ENCODE data around the gene TANGO6.

TANGO6 gene

DNA sequence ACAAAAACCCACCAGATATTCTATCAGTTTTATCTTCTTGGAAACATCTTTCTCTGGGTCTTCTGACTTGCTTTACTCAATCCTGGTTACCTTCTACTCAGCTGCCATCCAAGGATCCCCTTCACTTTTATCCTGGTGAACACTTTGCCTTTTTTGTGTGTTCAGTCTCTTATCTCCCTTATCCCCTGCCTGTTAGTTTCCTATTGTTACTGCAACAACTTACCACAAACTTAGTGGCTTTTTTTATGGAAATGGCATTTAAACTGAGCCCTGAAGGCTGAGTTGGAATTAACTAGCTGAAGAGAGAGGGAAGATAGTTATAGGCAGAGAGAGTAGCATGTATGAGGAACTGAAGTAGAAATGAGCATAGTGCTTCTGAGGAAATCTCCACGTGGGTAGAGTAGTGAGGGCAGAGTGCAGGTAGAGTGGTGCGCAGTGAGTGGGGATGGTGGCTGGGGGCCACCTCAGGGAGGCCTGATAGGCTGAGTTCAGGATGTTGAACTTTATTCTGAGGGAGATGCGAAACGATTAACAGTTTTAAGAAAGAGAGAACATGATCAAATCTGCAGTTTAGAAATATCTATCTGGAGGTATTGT is 26.3 kb downstream of the TANGO6 start:
- DNase-seq = peak; percentile 13

DNA sequence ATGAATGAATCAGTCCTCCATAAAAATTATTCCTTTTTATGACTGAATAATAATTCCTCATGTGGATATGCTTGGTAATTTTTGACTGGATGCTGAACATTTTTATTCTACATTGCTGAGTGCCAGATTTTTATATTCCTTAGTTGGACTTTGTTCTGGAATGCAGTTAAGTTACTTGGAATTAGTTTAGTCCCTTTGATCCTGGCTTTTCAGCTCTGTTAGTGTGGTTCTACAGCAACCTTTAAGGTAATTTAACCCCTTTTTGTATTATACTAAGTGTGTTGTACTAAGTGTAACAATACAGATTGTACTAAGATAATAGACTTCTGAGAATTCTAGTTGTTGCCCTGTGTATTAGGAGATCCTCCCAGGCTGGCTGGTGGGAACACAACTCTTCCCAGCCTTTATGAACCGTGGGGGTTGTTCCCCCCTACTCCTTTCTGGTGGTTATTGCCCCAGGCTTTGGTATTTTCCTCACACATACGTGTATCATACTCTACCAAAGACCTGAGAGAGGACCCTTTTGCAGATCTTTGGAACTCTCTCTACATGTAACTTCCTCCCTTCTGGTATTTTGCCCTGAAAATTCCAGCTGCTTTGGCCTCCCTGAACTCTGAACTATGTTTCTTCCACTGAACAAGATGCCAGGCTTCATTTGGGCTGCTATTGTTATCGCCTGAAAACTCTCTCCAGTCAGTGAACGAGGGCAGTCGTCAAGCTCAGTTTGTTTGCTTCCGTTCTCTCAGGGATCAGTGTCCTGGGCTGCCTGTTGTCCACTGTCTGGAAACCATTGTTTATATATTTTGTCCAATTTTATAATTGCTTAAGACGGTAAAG is 30.5 kb downstream of the TANGO6 start:
- no peak for DNase-seq

DNA sequence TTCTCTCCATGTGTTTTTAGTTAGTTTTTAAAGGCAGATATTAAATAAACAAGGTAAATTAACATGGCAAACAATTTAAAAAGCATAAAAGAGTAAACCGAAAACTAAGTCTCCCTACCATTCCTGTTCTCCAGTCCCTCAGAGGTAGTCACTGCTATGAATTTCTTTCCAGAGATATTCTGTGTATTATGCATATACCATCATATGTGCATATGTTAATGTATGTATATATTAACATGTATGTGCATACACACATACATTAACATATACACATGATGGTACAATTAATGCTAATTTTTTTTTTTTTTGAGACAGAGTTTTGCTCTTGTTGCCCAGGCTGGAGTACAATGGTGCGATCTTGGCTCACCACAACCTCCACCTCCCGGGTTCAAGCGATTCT is 32.5 kb downstream of the TANGO6 start:
- DNase-seq = no peak

DNA sequence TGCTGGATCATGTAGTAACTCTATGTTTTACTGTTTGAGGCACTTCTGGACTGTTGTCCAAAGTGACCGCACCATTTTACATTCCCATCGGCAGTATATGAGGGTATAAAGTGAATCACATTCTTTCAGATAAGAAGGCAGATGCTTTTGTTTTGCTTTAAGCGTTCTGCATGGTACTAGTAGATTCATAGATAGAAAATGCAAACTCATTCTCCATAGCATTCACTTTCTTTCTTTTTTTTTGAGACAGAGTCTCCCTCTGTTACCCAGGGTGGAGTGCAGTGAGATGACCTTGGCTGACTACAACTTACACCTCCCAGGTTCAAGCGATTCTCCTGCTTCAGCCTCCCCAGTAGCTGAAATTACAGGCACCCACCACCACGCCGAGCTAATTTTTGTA is 40.4 kb downstream of the TANGO6 start:
- DNase-seq = no peak

DNA sequence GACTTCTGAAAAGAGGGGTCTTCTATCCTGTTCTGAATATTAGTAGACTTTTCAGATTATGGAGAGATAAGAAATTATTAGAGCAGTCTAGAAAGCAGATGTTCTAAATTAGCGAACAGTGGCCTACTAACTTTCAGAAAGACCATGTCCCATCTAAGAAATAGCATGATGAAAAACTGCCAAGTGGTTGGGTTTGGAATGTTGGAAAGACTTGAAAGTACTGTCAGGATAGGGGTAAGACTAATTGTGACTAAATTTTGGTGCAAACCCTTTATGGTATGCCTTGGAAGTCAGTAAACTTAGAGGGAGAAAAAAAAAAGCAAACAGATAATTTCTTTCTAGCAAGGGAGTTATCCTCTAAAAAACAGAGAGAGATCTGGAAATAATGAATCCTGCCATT is 41.1 kb downstream of the TANGO6 start:
- no peak for DNase-seq

DNA sequence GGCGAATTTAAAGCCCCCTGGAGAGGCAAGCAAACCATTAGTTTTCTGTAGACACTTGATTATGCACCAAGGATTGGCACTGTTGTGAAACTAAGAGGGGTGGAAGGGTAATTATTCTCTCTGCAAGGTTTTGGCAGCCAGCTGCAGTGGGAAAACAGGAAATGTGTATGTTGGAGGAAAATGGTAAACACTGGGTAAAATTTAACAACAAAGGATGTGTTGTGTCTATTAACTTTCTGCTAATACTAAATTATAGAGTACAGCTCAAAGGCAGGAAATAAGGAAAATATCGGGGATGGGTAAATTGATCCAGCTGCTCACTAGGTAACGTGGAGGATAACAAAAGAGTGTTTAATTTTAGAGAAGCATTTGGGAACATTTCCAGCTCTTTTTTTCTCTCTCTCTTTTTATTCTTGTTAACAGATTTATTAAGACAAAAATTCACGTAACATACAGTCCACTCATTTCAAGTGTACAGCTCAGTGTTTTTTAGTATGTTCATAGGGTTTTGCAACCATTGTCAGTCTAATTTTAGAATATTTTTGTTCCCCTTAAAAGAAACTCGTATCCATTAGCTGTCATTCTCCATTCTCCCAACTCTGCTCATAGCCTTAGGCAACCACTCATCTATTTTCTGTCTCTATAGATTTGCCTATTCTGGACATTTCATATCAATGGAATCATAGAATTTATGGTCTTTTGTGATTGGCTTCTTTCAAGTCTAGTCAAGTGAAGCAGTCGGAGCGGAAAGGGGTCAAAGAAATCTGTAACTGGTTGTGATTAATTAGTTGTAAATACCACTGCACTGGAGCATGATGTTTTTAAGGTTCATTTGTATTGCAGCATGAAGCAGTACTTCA is 41.8 kb downstream of the TANGO6 start:
- no peak for DNase-seq

DNA sequence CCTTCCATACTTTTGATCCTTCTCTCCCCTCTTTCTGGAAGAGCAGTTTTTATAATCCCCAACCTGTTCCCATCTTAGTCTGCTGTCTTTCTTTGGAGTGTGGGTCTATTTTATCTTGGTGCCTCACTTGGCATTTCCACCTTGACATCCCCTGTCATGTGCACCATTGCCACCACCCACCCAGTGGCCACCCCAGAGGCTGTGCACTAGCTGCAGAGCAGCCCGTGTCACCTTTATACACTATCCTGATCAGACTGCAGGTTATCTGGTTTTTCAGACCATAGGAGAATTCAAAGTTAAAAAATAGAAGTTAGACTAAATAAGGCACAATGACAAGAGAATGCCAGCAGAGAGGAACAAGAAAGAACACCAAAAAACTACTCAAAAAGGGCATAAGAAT is 43.8 kb downstream of the TANGO6 start:
- DNase-seq = no peak

DNA sequence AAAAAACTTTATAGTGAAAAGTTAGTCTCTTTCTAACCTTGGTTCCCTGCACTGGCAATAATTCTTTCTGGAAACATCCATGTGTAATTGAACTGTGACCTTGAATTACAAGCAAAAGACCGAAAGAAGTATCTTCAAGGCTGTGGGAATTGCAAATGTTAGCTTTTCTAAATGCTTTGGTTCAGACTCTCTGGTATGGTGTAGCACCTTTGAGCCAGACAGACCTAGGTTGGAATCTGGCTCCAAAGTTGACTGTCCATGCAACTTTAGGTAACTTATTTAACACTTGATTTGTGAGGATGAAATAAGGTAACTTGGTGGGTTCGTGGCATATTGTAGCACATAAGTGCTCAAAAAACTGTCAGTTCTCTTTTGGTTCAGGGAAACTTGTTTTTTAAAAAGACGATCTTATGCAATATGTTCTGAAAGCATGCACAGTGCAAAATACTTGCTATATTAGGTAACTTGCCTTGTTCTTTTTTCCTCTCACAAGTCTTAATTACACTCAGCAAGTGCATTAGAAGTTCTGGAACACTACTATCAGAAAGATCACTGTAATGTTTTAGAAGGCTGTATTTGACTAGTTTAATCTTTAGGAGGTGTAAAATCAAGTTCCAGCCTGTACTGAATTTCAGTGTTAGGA is 46.3 kb downstream of the TANGO6 start:
- DNase-seq = no peak

DNA sequence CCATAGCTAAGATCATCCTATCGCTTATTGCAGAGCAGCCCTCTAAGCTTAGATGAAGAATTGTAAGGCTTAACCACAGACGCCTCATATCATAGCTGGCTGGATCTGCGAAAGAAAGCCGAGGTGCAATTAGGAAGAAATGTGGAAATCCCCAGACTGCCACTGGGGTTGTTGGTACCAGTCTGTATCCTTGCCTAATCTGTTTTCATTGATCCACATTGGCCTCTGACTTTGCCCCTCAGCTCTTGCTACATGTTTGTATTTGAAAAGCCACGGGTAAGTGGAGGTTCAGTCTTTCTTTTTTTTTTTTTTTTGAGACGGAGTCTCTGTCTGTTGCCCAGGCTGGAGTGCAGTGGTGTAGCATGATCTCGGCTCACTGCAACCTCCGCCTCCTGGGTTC is 48.9 kb downstream of the TANGO6 start:
- DNase-seq = no peak

DNA sequence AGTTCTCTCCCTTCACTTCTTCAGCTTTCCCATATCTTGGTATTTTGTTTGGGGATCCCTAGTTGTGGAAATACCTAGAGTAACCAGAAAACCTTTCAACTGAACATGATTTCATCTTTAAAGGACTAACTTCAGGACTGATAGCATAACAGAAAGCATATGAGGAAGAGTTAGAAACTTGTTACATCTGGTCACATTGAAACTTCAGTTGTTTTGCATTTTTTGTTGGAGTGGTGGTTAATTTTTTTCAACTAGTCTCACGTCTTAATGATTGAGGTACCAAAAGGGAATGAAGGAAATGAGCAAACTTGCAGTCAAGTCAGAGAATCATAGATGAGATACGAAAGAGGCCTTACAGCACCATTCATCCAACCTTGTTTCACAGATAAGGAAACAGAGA is 49.6 kb downstream of the TANGO6 start:
- DNase-seq = no peak

DNA sequence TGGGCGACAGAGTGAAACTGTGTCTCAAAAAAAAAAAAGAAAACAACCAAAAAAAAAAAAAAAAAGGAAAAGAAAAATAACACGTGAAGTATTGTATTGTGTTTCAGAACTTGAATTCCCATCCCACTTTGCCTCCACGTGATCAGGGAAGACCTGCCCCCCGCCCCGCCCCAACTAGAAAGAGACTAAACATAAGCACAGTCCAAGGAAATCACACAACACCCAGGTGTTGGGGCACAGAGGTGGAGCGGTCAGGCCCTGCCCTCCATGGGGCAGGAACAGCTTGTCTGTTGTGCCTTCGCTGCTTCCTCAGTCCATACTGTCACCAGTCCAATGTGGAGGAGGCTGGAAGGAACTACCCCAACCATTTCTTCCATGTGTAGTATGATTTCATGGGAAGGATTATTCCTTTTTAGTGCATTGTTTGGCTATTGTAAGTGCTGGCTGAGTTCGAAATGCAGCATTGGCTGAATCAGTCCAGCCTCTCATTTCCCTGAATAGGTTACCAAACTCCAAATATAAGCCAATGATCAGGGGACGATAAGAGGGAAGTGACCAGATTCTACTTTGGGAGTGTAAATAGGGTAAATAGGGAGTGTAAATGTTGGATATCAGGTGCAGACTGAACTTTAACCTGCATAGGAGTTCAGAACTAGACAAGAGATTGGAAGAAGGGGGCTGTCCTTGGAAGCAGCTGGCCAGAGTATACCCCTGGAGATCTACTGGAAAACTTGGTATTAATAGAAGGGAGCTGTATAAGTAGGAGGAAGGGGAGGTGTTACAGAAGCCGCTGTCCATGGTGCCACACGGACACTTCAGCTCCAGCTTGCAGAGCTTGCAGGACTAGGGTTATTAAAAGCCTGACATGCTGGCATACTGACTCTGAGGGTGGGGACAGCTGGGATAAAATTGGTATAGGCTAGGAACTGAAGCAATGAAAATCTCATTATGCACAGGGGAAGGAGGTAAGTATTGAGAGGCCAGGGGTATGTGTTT is 50.7 kb downstream of the TANGO6 start:
- peak; percentile 3 for DNase-seq

DNA sequence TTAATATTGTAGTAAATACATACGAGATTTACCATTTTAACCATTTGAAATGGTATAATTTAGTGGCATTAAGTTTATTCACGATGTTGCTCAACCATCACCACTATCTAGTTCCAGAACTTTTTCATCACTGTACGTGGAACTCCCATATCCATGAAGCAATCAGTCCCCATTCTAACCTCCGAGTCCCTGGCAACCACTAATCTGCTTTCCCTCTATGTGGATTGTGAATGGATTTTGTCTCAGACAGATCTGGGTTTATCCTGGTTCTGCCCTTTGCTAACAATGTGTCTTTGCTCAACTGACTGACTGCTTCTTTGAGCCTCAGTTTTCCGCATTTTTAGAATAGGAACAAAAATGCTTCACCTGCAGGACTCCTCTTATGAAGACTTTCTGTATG is 51.4 kb downstream of the TANGO6 start:
- no peak for DNase-seq

DNA sequence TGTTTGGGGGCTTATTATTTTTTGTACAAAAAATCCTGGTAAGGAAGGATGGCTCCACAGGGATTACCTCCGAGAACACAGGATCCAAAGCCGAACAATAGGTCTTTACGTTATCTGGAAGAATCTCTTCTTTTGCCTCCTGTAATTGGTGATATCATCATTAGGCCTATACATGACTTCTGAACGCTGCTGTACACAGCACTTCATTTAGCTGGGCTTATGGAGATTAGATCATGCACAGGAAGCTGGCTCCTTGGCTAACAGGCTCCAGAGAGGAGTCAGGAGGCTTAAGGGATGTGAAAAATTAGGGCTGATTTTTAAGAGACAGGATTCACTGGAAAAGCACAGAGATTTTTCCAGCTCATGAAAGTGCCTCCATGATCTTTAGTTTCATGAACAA is 54.7 kb downstream of the TANGO6 start:
- DNase-seq = no peak

DNA sequence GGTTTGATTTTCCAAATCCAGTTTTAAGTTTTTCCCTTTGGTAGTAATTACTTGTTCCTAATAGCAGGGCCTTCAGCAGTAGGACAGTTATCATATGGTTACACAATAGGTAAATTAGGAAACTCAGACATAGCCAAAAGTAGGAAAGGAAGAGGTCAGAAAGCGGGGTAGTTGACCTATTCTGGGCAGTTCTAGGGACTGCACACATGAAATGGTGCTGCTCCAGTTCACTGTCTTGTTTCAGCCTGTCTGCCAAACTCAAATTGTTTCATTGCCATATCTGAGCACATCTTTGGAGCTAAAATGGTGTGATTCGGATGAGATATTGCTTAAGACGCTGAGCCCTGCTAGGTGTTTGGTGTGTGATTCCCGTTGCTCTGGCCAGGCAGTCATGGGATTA is 56.7 kb downstream of the TANGO6 start:
- no peak for DNase-seq

DNA sequence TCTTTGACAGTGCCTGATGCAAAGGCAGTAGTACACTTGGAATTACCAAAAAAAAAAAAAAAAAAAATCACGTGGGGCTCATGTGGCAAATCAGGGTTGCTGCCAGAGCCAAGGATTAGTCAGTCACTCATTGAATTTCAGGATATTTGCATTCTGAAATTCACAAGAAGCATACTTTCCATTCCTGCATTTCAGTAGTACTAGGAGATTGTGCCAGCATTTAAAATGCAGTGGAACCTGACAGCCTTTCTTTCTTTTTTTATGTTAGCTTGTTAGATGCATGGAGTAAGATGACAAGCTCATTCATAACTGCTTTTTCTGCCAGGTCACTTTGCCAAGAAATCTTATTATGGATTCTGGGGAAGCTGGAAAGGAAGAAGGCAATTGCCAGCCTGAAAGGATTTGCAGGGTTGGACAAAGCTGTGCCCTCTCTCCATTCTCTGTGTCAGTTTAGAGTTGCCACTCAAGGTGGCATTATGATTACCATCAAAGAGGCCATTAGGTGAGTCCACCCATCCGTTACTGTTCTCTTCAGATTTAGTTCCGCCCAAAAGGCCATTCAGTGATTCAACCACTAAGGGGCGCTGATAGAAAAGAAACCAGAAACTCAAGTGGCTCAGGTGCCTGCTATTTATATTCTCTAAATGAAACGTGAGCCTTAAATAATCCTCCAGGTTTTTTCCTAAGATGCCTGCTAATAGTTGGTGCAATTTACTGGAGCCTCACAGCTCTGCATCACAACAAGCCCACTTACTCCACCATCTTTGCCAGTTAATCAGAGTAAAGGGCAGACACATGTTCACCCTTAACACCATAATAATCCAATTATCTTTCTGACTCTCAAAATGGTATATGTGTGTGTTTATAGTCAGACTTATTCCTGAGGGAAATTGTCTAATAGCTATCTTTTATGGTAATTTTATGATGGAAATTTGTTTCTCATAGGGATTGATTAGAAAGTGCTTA is 59.0 kb downstream of the TANGO6 start:
- peak; percentile 68 for DNase-seq

DNA sequence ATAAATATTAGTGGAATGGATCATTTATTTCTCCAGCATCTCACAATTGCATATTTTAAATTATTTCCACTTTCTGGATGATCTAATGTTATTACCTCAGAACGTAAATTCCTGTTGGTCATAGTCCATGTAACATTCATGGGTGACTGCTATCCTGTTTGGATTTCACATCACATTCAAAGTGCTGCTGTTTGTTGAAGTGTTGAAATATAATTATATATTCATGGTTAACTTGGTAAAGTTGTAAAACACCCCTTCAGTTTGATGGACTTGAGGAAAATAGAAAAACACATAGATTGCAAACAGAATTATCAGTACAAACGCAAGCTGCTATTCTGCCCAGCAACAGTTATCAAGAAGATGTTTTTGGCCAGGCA is 59.6 kb downstream of the TANGO6 start:
- no peak for DNase-seq

DNA sequence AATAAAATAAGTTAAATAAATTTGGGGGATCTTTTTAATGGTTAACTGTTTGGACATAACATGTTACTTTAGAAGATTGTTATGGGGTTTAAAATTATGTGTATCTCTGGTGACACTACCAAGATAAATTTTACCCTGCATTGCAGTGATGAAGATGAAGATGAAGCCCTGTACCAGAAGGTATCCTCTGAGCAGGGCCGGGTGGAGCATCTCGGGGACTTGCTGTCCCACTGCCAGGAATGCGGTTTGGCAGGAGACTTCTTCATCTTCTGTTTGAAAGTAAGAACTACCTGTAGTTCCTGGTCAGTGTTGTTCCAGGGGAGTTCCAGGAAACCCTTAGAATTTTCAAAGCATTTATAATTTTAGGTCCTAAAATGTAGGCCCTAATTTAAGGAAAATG is 64.0 kb downstream of the TANGO6 start:
- DNase-seq = no peak

DNA sequence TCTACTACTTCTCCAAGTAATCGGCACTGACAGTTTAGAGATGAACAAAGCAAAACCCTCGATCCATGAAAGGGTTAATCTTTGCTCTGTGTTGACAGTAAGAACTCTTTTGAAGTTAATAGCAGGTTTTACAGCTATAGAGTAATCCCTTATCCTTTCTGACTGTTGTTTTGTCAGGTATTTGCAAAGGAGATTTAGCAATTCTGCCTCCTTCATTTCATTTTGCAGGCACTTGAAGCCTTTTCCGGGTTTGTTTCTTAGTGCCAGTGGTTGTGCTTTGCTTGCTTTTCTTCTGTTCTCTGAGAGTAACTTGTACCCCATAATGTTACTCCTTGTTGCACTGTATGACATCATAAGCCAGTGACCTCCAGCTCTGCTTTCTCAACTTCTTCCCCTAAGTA is 64.5 kb downstream of the TANGO6 start:
- no peak for DNase-seq

DNA sequence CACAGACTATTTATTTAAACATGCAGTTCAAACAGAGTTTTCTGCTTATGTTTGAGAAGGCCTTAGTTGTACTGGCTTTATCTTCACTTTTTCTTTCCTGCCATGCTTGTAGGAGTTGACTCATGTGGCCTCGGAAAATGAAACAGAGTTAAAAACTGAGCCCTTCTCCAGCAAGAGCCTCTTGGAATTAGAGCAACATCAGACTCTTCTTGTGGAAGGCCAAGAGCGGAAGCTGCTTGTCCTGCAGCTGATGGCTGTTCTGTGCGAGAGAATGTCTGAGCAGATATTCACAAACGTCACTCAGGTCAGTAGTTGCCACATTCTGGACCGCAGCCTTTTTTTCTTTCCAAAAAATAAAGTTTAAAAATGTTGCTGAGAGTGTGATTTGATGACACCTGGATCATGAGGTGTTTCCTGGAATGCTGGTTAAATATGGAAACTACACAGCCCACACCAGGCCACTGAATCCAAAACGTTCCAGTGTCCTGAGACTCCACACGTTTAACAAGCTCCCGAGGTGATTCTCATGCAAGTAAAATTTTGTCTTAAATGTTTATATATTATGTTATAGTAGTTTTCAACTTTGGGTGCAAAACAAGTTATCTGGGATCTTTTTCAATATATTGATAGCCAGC is 65.9 kb downstream of the TANGO6 start:
- DNase-seq = no peak

DNA sequence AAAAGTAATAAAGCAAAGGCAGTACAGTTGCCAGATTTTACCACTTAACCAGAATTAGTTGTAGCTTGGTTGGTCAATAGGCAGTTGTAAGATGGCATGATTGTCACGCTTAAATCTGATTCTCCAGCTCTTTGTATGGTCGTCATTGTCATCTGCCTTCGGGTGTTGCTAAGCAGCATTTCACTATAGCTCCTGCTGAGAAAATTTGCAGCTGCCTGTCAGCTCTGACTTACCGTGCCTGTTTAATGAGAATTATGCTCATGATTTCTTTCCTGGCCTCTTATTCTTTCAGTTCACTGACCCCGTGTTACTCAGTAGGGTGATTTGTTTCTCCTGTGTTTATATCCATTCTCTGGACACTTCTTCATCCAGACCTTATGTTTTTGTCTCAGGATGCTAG is 66.7 kb downstream of the TANGO6 start:
- DNase-seq = no peak

Measured in OCI-M1 (cell line).